Measurements from ENCODE around the gene AGXT.

Gene AGXT

DNA sequence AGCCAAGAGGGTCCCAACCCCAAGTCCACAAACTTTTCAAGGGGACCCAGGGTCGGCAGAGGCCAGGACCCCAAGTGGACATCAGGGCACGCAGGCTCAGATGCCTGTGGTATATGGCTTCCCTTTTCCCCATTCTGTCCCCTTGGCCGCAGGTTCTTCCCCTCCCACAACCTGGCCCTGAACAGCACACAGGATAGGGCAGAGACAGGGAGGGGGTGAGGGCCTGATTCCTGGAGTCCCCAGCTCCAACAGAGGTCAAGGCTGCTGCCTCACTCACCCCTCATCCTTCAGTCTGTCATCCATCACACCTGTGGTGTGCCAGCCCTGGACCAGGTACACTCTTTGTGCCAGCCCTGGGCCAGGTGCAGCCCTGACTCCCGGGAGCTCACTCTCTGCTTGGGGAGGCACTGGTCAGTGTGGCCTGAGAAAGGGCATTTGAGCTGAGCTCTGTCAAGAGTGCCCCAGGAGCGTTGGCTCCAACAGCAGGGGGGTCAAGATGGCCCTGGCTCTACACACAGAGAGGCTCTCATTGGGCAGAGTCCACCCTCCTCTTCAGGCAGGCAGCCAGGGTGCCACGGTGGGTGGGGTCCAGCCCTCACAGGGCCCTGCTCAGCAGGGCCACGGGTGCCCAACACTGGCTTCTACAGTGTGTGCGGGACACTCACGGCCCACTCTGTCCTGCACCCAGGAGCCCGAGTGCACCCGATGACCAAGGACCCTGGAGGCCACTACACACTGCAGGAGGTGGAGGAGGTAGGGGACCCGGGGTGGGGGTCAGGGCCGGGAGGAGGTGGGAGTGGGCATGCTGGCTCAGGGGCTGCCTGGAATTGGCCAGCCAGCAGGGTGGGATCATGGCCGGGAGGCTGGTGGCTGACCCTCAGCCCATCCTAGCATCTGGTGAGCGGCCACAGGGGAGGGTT lies 1.6 kb downstream of the AGXT start:
- DNase-seq: no peak

- no peak for DNase-seq
Measured at GRCh38 chr2:240871071-240871958, 2.7 kb downstream of the AGXT start.

- no peak for DNase-seq
Measured at GRCh38 chr2:240872317-240873097, 3.9 kb downstream of the AGXT start.

GRCh38 chr2:240873098-240873788 lies 4.6 kb downstream of the AGXT start:
- DNase-seq: no peak

DNA sequence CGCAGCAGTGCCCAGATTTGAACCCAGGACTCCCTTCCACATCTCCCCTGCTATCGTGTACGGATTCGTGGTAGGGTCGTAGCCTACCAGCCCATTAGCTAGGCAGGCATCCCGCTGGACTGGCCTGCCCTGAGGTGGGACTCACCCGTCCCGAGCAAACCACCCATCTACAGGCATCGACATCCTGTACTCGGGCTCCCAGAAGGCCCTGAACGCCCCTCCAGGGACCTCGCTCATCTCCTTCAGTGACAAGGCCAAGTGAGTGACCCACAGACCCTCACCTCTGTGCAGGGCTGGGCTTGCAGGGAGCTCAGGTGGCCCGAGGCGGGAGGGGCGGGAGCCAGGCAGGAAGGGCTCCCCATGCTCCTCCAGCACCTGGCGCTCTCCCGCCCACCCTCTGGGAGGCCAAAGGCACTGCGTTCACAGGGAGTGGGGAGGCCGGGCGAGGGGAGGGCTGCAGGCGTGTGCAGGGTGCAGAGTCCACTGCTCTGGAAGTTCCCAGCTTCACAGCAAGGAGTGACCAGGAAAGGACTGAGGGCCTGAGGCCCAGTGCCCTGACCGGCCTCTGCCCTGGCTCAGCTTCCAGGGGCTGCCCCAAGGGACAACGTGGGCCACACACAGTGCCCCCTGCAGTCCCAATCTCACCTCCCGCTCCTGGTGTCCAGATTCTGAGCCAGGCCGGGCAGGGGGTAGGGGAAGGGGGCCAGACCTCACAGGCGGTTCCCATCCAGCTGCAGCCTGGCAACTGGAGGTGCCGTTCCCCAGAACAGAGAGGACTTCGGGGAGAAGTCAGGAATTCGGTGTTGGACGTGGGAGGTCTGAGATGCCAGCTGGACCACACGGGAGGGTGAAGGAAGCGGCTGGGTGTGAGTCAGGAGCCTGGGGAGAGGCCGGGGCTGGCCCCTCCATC lies 5.4 kb downstream of the AGXT start:
- no peak for DNase-seq

DNA sequence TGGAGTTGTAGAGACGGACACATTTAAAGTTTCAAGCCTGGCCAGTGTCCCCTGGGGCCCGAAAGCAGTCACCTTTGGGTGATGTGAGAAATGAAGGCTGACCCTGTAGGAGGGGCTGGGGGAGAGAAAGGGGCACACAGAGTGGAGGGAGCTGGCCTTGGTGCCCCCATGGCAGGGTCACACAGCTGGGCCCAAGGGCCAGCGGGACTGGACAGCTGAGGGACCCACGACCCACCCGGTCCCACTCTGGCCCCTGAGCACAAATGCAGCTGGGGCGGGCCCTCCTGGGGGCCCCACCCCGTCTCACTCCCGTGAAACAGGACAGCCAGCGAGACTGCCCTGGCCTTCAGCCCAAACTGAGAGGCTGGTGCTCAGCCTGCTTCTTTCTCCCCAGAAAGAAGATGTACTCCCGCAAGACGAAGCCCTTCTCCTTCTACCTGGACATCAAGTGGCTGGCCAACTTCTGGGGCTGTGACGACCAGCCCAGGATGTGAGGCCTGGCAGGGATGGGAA lies 6.1 kb downstream of the AGXT start:
- DNase-seq: no peak

DNA sequence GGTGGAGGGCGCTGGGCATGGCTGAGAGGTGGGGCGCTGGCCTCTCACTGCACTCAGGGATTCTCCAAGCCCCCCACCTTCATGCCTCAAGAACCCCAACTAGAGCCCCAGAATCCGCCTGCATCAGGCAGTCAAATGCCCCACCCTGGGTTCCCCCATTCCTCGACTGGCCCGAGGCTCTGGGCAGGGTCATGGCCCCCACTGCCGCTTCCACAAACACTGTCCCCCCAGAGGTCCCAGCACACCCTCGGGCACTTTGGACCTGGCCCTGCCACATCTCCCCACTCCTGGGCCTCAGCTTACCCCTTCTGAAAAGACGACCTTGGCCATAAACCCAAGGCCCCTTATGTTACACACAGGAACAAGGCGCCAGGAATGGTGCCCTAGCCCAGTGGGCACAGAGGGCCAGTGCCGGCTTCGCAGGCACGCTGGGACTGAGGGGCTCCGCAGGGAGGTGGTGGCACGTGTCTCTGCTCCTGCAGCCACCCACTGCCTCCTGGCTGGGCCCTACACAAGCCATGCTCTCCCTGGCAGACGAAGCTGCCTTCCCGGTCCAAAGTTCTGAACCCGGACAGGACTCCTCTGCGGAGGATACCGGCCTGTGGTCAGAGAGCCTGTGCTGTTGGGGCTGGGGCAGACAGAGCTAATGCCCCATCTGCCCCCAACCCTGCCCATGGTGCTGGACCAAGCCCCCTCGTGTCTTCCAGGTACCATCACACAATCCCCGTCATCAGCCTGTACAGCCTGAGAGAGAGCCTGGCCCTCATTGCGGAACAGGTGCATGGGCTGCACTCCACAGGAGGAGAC lies 6.8 kb downstream of the AGXT start:
- DNase-seq: no peak

DNA sequence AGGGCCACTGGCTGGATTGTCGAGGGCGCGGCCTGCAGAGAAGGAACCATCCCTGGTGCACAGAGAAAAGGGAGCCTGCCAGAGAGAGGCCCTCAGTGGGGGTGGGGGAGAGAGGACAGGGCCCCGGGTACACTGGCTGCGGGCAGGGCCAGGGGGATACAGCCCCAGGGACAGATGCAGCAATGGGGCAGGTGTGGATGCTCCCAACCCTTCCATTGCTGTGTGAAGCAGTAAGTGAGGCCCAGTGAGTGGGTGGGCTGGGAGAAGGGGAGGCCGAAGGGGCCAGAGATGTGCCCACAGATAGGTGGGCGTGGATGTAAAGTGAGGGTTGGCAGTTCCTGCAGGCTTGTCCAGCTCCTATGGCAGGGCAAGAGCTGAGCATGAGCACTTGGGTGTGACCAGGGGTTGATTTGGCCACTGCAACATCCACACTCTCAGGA lies 7.4 kb downstream of the AGXT start:
- DNase-seq: no peak

- no peak for DNase-seq
Measured at GRCh38 chr2:240876475-240877251, 8.0 kb downstream of the AGXT start.

DNA sequence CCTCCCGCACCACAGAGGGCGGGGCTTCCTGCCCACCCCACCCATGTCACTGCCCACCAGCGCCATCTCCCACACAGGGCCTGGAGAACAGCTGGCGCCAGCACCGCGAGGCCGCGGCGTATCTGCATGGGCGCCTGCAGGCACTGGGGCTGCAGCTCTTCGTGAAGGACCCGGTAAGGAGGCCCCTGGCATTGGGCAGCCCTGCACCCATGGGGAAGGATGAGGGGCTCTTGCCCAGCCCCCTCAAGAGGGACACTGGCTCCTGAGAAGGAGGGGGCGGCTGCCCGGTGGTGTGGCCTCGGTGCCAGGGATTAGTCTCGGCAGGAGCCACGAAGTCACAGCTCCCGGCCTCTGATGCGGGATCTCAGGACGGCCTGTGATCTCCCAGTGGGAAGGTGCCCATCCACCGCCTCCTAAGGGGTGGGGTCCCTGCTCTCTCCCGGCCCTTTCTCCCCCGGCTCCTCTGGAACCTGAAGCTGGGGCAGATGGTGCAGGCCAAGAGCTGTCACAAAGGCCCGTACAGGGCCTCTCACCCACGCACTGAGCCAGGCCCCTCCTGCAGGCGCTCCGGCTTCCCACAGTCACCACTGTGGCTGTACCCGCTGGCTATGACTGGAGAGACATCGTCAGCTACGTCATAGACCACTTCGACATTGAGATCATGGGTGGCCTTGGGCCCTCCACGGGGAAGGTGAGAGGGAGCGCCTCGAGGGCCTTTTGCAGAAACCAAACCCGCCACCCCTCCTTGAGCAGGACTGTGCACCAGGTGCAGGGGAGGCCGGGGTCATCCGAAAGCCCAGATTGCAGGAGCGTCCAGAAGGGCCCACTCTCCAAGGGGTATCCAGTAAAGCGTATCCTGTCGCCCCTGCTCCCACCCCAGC lies 9.1 kb downstream of the AGXT start:
- no peak for DNase-seq

- DNase-seq: no peak
Measured at GRCh38 chr2:240878341-240878936, 9.8 kb downstream of the AGXT start.

DNA sequence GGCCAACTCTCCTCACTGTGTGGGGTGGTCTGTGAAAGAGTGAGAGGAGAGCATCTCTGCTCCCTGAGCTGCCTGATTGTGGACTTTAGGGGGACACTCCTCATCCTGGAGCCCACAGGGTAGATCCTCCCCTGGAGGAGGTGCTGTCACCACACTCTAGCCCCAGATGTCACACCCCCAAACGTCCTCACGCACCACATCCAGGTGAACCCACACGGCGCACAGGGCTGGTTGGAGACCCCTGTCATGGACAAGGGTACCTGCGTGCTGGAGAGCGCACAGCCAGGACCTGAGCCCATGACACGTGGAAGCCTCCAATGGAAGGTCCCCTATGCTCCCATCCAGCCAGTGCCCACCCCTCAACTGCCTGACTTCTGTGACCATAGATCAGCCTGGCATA lies 10.5 kb downstream of the AGXT start:
- DNase-seq: no peak

DNA sequence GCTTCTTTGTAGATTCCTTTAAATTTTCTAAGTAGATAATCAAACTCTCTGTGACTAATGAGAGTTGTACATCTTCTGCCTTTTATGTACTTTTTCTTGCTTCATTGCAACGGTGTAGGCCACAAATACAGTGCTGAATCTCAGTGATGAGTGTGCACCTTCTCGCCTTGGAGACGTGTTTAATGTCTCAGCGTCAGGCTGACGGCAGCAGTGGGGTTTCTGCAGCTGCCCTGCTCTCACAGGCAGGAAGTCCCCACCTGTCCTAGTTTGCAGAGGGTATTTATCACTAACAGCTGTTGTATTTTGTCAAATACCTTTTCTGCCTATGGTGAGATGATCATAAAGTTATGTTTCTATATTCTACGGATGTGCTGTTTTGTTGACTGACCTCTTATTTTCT lies 13.3 kb downstream of the AGXT start:
- no peak for DNase-seq

DNA sequence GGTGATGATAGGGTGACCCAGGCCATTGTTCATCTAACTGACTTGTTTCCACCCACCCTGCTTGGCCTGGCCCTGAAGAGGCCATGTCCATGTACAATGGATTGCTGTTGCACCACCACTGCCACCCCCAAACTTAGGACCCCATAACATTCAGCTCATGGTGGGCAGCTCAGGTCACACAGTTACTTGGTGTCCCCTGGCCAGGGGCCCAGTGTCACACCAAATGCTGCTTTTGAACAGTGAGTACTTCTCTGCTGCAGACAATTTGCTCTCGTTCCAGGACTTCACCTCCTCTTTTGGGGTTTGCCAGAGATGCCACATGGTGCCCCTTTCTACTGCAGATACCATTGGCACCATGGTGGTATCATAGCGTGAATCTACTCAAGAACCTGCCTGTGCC lies 15.6 kb downstream of the AGXT start:
- DNase-seq: no peak

DNA sequence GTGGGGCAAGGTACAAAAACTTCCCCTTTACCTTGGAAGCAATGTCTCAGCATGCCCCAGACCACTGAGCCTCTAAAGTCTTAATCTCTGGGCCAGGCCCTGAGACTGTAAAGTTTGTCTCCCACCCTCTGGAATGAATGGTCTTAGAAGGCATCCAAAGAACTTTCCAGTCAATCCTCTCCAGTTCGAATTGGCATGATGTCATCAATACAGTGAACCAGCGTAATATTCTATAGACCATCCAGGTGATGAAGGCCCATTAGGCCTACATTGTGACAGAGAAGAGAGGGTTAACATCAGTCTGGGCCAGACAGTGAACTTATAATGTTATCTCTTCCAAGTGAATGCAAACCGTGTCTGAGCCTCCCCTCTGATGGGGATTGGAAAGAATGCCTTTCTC lies 16.1 kb downstream of the AGXT start:
- DNase-seq: no peak

DNA sequence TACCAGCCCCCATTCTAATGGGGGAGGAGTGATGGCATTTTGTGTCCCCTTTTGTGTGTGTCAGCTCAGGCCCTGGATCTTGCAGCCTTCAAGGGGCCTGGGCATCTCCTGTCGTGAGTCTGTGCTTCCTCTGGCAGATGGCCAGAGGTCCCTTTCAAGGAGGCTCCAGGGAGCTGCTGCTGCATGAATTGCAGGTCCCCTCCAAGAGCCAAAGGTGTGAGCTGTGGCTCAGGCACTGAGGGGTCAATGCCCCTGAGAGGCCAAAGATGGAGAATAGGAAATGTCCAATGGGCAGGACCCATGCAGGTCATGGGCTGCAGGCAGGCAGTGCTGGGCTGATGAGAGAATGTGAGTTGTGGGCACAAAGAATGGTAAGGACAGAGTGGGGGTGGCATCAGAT lies 16.9 kb downstream of the AGXT start:
- DNase-seq: no peak

- no peak for DNase-seq
Measured at GRCh38 chr2:240886023-240886565, 17.5 kb downstream of the AGXT start.
